HG03558 (cell line): ENCODE measurements around the gene LRP5.

Source experiments
- ATAC-seq: cut with Tn5 transposase; IDR thresholded peaks from one replicate; pipeline ENCODE4 v1.9.1; 2021; ENCODE audit warnings: moderate number of reproducible peaks; ENCODE audit not compliant: unreplicated experiment; ENCODE audit errors: extremely low read depth

The LRP5 gene

DNA sequence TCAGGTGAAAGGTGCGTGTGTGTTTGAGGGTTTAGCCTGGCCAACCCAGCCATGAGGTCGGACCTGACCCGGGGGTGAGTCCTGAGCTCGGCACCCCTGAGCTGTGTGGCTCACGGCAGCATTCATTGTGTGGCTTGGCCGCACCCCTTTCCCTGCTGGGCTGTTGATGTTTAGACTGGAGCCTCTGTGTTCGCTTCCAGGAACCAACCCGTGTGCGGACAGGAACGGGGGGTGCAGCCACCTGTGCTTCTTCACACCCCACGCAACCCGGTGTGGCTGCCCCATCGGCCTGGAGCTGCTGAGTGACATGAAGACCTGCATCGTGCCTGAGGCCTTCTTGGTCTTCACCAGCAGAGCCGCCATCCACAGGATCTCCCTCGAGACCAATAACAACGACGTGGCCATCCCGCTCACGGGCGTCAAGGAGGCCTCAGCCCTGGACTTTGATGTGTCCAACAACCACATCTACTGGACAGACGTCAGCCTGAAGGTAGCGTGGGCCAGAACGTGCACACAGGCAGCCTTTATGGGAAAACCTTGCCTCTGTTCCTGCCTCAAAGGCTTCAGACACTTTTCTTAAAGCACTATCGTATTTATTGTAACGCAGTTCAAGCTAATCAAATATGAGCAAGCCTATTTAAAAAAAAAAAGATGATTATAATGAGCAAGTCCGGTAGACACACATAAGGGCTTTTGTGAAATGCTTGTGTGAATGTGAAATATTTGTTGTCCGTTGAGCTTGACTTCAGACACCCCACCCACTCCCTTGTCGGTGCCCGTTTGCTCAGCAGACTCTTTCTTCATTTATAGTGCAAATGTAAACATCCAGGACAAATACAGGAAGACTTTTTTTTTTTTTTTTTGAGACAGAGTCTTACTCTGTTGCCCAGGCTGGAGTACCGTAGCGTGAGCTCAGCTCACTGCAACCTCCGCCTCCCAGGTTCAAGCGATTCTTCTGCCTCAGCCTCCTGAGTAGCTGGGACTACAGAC is 94.2 kb downstream of the LRP5 start:
- no peak for ATAC-seq

DNA sequence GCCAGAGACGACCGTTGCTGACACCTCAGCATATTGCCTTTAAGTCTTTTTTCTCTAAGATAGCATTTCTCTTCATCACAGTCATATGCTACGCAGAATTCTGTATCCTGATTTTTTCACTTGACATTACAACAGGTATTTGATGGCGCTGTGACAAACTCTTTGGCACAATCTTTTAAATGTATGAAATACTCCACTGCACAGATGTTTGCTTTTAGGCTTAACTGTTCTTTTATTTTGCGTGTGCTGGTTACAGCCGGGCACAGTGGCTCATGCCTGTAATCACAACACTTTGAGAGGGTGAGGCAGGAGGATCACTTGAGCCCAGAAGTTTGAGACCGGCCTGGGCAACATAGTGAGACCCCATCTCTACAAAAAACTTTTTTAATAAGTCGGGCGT is 96.1 kb downstream of the LRP5 start:
- no peak for ATAC-seq

DNA sequence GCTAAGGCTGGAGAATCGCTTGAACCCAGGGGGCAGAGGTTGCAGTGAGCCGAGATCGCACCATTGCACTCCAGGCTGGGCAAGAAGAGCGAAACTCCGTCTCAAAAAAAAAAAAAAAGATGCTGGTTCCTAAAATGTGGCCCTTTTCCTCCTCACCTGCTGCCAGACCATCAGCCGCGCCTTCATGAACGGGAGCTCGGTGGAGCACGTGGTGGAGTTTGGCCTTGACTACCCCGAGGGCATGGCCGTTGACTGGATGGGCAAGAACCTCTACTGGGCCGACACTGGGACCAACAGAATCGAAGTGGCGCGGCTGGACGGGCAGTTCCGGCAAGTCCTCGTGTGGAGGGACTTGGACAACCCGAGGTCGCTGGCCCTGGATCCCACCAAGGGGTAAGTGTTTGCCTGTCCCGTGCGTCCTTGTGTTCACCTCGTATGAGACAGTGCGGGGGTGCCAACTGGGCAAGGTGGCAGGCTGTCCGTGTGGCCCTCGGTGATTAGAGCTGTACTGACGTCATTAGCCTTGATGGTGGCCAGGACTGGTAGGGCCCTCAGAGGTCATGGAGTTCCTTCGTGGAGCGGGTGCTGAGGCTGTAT is 97.5 kb downstream of the LRP5 start:
- no peak for ATAC-seq

DNA sequence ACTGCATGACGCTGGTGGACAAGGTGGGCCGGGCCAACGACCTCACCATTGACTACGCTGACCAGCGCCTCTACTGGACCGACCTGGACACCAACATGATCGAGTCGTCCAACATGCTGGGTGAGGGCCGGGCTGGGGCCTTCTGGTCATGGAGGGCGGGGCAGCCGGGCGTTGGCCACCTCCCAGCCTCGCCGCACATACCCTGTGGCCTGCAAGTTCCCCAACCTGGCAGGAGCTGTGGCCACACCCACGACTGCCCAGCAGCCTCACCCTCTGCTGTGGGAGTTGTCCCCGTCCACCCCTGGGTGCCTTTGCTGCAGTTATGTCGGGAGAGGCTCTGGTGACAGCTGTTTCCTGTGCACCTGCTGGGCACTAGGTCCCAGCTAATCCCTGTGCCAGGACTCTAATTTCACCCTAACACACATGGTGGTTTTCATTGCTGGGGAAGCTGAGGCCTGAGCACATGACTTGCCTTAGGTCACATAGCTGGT is 99.2 kb downstream of the LRP5 start:
- ATAC-seq = no peak

DNA sequence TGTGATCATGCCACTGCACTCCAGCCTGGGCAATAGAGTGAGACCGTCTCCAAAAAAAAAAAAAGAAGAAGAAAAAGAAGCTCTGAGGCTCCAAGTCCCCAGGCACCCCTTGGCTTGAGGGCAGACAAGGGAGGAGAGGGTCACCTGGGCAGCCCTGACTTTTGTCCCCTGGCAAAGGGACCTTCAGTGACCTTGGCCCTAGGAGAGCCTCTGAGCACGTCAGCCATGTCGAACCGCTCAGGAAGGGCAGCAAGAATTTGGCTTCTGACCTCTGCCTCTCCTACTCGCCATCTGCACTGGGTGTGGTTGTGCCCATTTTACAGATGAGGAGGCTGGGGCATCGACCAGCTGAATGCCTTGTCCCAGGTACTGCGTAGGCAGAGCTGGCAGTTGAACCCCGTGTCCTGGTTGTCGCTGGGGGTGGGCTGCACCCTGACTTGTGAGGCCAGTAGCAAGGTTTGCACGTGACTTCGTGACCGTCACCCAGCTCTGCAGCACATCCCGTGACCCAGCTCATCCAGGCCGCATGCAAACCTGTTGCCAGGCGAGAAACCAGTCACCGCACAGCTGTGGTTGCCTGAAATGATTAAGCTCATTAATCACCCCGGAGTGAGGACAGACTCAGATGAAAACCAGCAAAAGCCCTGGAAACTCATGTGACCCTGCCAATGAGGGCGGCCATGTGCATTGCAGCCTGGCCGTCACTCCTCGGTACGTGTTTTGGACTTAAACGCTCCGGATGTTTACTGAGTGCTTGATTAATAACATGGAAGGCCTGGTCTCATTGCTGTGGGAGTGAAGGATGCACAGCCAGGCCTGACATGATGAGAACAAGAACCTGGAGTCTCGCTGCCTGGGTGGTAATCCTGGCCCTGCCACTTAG is 100.4 kb downstream of the LRP5 start:
- no peak for ATAC-seq

DNA sequence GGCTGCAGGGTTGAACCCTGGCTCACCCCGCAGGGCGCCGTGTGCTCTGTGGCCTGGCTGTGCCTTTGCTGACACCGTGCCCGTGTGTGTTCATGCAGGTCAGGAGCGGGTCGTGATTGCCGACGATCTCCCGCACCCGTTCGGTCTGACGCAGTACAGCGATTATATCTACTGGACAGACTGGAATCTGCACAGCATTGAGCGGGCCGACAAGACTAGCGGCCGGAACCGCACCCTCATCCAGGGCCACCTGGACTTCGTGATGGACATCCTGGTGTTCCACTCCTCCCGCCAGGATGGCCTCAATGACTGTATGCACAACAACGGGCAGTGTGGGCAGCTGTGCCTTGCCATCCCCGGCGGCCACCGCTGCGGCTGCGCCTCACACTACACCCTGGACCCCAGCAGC is 101.2 kb downstream of the LRP5 start:
- ATAC-seq = no peak

DNA sequence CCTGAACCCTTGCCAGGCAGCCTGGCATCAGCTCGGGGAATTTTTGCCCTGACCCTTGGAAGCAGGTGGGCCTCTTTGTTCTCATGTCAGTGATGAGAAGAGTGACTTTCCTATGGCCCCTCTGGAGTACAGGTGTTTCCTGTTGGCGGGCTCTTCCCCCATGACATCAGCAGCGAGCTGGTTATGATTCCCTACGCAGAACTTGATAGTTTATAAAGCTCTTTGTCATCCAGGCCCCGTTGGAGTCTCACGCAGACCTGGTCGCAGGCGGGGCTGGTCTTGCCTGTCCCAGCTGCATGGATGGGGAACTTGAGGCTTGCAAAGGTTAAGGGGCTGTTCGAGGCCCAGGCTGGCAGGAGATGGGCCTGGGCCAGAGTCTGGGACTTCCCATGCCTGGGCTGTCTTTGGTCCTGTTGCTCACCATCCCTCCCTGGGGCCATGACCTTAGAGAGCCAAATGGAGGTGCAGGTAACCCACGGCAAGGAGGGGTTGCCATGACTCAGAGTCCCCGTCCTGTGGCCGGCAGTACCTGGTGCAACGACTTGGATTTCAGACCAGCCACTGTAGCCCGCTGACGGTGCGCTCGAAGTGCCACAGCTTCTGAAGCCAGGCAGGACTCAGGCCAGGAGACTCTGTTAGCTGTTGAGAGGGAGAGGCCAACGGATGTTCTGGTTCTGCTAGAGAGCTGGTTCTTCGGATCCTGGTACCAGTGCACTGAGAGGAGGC is 102.3 kb downstream of the LRP5 start:
- ATAC-seq = no peak

DNA sequence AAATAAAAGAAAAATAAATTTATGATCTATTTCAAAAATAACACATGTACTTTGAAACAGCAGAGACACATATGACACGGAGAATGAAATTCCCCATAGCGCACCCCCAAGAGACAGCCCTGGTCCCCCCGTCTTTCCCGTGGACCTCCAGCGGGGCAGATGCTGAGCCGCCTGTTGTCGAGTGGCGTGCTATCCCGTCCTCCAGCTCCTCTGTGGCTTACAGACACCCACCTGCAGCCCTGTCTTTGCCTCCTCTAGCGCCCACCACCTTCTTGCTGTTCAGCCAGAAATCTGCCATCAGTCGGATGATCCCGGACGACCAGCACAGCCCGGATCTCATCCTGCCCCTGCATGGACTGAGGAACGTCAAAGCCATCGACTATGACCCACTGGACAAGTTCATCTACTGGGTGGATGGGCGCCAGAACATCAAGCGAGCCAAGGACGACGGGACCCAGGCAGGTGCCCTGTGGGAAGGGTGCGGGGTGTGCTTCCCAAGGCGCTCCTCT is 103.7 kb downstream of the LRP5 start:
- no peak for ATAC-seq

DNA sequence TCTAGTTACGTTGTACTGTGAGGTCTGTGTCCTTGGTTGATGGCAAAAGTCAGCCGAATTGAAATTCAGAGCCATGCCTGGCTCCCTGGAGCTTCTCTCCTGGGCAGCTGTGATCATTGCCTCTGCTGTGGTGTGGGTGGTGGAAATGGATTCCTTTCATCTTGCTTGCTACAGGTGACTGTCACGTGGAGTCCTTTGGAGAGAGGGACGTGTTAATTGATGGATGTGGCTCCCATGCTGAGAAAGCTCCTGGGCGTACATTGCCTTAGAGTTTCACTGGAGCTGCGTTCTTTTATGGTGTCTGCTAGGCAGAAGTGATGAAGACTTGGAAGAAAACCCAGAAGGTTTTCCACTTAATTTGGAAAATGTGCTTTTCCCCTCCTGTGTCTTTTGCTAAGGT is 106.3 kb downstream of the LRP5 start:
- no peak for ATAC-seq

DNA sequence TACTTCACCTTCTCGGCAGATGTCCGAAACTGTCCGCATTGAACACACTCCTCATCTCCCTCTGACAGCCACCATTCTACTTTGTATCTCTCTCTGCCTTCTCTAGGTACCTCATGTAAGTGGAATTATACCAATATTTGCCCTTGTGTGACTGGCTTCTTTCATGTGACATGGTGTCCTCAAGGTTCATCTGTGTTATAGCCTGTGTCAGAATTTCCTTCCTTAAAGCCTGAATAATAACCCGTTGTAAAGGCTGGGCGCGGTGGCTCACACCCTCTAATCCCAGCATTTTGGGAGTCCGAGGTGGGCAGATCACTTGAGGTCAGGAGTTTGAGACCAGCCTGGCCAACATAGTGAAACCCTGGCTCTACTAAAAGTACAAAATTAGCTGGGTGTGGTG is 107.8 kb downstream of the LRP5 start:
- no peak for ATAC-seq

DNA sequence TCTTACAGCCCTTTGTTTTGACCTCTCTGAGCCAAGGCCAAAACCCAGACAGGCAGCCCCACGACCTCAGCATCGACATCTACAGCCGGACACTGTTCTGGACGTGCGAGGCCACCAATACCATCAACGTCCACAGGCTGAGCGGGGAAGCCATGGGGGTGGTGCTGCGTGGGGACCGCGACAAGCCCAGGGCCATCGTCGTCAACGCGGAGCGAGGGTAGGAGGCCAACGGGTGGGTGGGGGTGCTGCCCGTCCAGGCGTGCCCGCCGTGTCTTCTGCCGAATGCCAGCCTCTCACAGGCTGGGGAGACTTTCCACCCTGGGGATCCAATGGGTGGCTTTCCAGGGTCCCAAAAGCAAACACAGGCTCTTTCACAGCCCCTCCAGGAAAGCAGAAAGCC is 111.1 kb downstream of the LRP5 start:
- ATAC-seq = no peak

DNA sequence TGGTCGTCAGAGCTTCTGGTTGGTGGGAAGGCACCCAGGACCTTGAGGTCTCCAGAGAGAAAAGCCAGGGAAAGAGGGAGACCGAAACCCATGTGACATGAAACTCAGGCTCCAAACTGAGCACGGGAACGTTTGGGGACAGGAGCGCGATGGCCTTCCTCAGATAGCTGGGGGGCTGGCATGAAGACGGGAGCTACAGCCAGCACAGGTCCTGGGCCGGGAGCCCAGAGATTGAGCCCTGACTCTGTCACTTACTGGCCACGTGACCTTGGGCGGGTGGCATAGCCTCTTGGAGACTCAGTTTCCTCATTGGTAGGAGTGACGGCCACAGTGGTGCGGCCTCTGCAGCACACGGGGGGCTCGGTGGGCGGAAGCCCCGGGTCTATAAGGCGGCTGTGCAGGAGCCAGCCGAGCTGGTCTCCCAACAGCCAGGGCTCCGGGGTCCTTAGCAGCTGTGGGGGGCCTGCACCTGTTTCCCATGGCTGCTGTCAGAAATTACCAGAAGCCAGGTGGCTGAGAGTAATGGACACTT is 111.8 kb downstream of the LRP5 start:
- no peak for ATAC-seq

DNA sequence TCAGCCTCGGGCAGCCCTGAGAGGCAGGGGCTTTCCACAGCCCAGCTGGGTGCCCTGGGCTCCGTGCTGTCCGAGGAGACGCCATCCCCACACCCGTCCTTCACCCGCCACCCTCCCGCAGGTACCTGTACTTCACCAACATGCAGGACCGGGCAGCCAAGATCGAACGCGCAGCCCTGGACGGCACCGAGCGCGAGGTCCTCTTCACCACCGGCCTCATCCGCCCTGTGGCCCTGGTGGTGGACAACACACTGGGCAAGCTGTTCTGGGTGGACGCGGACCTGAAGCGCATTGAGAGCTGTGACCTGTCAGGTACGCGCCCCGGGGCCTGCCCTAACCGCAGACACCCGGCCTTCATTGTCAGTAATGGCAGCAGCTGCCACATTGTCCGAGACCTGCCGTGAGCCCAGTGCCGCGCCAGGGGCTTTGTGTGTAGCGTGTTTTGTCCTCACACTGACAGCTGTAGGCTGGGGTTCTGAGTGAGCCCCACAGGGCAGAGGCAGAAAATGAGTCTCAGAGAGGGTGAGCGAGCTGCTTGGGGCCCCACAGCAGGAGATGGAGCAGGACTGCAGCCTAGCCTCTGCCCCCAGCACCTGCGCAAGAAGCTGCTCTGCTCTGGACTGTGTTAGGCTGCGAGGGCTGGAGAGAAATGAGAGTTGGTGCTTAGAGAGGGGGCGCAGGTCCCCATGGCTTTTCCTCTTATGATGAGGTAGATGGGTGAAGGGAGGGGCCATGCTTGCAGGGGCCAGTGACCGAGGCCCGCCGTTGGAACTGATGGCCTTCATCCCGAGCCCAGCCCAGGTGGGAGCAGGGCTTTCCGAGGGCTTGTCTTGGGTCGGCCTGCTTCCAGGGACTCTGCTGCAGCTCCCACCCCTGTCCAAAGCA is 112.8 kb downstream of the LRP5 start:
- ATAC-seq = no peak

DNA sequence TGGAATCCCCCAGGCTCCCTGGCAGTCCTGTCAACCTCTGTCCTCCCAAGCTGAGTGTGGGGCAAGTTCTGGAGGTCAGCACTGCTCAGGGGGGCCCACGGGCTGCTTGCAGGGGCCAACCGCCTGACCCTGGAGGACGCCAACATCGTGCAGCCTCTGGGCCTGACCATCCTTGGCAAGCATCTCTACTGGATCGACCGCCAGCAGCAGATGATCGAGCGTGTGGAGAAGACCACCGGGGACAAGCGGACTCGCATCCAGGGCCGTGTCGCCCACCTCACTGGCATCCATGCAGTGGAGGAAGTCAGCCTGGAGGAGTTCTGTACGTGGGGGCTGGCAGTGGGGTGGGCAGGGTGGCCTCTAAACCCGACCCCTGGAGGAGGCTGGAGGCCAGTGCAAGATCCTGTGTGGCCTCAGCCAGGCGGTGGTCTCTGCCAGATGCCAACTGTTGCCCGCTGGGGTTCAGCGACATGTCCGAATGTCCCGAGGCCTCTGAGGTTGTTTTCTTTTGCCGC is 113.5 kb downstream of the LRP5 start:
- ATAC-seq = no peak

DNA sequence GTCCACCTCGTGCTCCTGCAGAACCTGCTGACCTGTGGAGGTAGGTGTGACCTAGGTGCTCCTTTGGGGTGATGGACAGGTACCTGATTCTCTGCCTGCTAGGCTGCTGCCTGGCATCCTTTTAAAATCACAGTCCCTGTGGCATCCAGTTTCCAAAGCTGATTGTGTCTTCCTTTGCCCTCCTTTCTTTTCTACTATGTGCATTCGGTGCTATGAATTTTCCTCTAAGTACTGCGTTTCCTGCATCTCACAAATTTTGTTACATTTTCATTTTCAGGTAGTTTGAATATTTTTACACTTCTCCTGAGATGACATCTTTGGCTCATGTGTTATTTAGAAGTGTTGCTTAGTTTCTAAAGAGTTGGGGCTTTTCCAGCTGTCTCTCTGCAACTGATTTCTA is 117.3 kb downstream of the LRP5 start:
- no peak for ATAC-seq

DNA sequence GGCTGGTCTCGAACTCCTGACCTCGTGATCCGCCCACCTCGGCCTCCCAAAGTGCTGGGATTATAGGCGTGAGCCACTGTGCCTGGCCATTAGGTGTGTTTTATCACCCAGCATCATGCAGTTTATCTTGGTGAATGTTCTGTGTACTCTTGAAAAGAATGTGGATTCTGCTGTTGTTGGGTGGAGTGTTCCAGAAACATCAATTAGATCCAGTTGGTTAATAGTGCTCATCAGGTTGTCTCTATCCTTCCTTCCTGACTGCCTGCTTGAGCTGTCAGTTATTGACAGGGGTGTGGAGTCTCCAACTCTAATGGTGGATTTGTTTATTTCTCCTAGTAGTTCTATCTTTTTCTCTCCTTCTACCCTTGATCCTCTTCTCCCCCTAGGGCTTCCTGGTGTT is 118.0 kb downstream of the LRP5 start:
- ATAC-seq = no peak

DNA sequence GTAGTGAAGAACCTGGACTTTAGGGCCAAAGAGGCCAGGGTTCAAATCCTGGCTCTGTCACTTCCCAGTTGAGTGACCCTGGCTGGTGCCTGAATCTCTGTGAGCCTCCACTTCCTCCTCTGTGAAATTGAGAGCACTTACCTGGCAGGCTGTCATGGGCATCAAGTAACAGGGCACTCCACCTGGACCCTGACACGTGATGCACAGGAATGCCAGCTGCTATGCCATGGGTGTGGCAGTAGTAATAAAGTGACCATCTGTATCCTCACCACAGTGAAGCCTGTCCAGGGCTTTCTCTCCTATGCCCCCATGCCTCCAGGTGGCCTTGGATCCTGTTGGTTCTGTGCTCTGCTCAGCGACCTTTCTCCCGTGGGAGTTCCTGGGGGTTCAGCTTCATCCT is 118.4 kb downstream of the LRP5 start:
- ATAC-seq = no peak

DNA sequence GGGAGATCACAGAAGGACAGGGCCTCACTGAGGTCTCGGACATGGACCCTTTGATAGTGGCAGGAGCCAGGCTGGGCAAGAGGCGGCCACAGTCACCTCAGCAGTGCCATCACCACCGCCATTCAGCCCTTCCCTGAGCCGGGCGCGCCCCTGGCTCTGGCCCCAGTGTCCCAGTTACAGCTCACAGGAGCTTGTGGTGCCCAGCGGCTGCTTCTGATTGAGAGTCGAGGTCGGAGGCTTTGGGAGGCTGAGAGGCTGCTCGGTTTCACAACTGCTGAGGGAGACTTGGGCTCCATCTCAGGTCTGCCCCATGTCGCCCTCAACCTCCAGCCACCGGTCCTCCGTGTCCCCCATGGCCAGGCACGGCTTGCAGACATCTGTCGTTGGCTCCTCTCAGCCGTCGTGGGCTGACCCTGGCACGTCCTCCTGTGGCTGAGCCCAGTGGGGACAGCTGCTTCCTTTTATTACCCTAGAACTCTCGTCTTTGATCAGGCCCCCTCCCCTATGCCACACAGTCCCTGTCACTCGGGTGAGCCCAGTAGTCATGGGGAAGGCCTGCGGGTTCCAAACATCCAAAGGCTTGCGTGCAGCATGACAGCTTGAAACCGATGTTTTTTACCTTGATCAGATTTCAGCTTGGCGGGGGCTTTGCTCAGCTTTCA is 119.7 kb downstream of the LRP5 start:
- no peak for ATAC-seq
